NCI-H1105 treated with DMSO at 0.1 percent for 48 hours (cell line): ENCODE data around the gene NT5DC2.
A peak's percentile ranks its signal among the peaks of the same experiment; 100 is the strongest.

Experiments used
- DNase-seq: peaks from one replicate; lab custom pipeline; 2025; lab: John Stamatoyannopoulos, UW

Gene NT5DC2

GRCh38 chr3:52533623-52534280, at the start of gene NT5DC2:
Gene NT5DC2, minus strand, starts transcription at chr3:52533857. Its CDS starts 120 bp downstream, at chr3:52533737.
- peak; percentile 55 for DNase-seq

- DNase-seq = no peak
These were observed 40.7 kb upstream of the NT5DC2 start for GRCh38 chr3:52574056-52574965.

GRCh38 chr3:52572221-52572620, 38.6 kb upstream of the NT5DC2 start:
- DNase-seq = no peak

GRCh38 chr3:52570076-52570475, 36.4 kb upstream of the NT5DC2 start:
- DNase-seq = no peak

GRCh38 chr3:52568069-52568468, 34.4 kb upstream of the NT5DC2 start:
- DNase-seq = no peak

- no peak for DNase-seq
These were observed 30.3 kb upstream of the NT5DC2 start for GRCh38 chr3:52563984-52564383.

- DNase-seq = no peak
These were observed 27.5 kb upstream of the NT5DC2 start for GRCh38 chr3:52561028-52561747.

GRCh38 chr3:52558436-52558835, 24.8 kb upstream of the NT5DC2 start:
- no peak for DNase-seq

GRCh38 chr3:52557011-52557960, 23.6 kb upstream of the NT5DC2 start:
- DNase-seq = no peak

GRCh38 chr3:52555056-52555455, 21.4 kb upstream of the NT5DC2 start:
- DNase-seq = no peak

GRCh38 chr3:52554026-52554755, 20.5 kb upstream of the NT5DC2 start:
- peak; percentile 0 for DNase-seq

GRCh38 chr3:52552089-52552488, 18.4 kb upstream of the NT5DC2 start:
- no peak for DNase-seq

GRCh38 chr3:52551118-52551517, 17.5 kb upstream of the NT5DC2 start:
- DNase-seq = no peak

GRCh38 chr3:52547143-52547542, 13.5 kb upstream of the NT5DC2 start:
- DNase-seq = no peak

- DNase-seq = no peak
These were observed 12.6 kb upstream of the NT5DC2 start for GRCh38 chr3:52546111-52546901.

GRCh38 chr3:52544937-52545336, 11.3 kb upstream of the NT5DC2 start:
- no peak for DNase-seq

GRCh38 chr3:52541050-52541449, 7.4 kb upstream of the NT5DC2 start:
- no peak for DNase-seq

- no peak for DNase-seq
These were observed 5.5 kb upstream of the NT5DC2 start for GRCh38 chr3:52539010-52539653.

- no peak for DNase-seq
These were observed 4.2 kb upstream of the NT5DC2 start for GRCh38 chr3:52537726-52538421.
